ENCODE results near the gene CDT1. TPM values are rescaled to one million over a fixed set of nuclear protein-coding genes. Genes with fewer than 3 reads are reported as not detected.

Gene CDT1
- polyA plus RNA-seq, 1 experiment = 2.4 TPM

DNA sequence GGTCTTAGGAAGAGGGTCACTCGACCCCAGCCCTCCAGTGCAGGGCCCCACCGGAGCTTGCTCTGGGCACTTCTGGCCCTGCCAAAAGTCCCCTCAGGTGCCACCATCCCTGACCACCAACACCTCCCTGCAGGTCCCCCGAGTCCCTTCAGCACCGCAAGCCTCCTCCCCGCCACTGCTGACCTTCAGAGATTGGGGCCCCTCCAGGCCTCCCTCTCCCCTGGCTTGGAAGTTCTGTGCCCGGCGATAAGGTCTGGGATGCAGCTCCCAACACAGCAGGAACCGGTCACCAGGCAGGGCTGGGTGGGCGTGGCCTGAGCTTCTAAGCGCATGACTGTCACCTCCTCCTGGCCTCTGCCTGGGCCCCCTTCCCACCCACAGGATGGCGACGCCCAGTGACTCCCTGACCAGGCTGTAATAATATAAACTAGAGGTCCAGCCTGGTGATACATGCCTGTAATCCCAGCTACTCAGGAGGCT lies 29.7 kb upstream of the CDT1 start:
- no peak for TF ChIP-seq CTCF (IDR thresholded peaks at IDR 0.05; ENCODE audit: insufficient read depth, low read depth, low read length)
- Histone ChIP-seq H3K4me3 (ENCODE audit: low read depth, low read length) (no peak overlapping the region), H3K27me3 (ENCODE audit: control insufficient read depth, insufficient read depth, low read length) (no peaks in the 10 kb centered on the region), H3K36me3 (ENCODE audit: control insufficient read depth, insufficient read depth, low read length) (peaks cover 1% of the 10 kb centered on the region; the same call in 1 of the 2 replicates)
- POLR2A ChIA-PET = no interaction called here
- CTCF ChIA-PET = interaction anchor here (0.9 to 5.1 kb wide), 7 partner anchors 9 to 37 kb away, joined by 3 to 26 read pairs (median 5); partner anchors contain the start of gene PIEZO1
- peak; percentile 68 for DNase-seq (ENCODE audit: low read depth)

GRCh38 chr16:88774544-88775393 lies 28.8 kb upstream of the CDT1 start:
- no peak overlapping the region for H3K4me3 ChIP-seq (ENCODE audit: low read depth, low read length)
- ChIA-PET CTCF (interaction anchor here (1.3 to 5.1 kb wide), 5 partner anchors 10 to 38 kb away, joined by 3 to 26 read pairs (median 18); partner anchors contain the start of gene PIEZO1), POLR2A (no interaction called here)
- no peak for DNase-seq (ENCODE audit: low read depth)
- no peaks in the 10 kb centered on the region for H3K27me3 ChIP-seq (ENCODE audit: control insufficient read depth, insufficient read depth, low read length)
- no peak for TF ChIP-seq CTCF (IDR thresholded peaks at IDR 0.05; ENCODE audit: insufficient read depth, low read depth, low read length)
- H3K36me3 ChIP-seq (ENCODE audit: control insufficient read depth, insufficient read depth, low read length) = peaks cover 1% of the 10 kb centered on the region; the same call in 1 of the 2 replicates

GRCh38 chr16:88775825-88776224 lies 27.8 kb upstream of the CDT1 start:
- POLR2A ChIA-PET = no interaction called here

GRCh38 chr16:88777471-88778270 lies 25.9 kb upstream of the CDT1 start:
- H3K27me3 ChIP-seq (ENCODE audit: control insufficient read depth, insufficient read depth, low read length) = no peaks in the 10 kb centered on the region
- peaks cover 1% of the 10 kb centered on the region; the same call in 1 of the 2 replicates for H3K36me3 ChIP-seq (ENCODE audit: control insufficient read depth, insufficient read depth, low read length)
- ChIA-PET CTCF (interaction anchor here (8.2 kb wide), 1 partner anchor 38 kb away, joined by 111 read pairs; no protein-coding TSS in a partner anchor), POLR2A (interaction anchor here (0.6 kb wide), 1 partner anchor 17 kb away, joined by 7 read pairs; no protein-coding TSS in a partner anchor)
- no peak for DNase-seq (ENCODE audit: low read depth)
- no peak for TF ChIP-seq CTCF (IDR thresholded peaks at IDR 0.05; ENCODE audit: insufficient read depth, low read depth, low read length)
- H3K4me3 ChIP-seq (ENCODE audit: low read depth, low read length) = no peak overlapping the region

More at GRCh38 chr16:88775825-88776224, 27.8 kb upstream of the CDT1 start:
- CTCF ChIA-PET = interaction anchor here (1.2 kb wide), 1 partner anchor 38 kb away, joined by 3 read pairs; no protein-coding TSS in a partner anchor
- TF ChIP-seq CTCF (IDR thresholded peaks at IDR 0.05; ENCODE audit: insufficient read depth, low read depth, low read length) = no peak
- H3K4me3 ChIP-seq (ENCODE audit: low read depth, low read length) = no peak overlapping the region
- H3K27me3 ChIP-seq (ENCODE audit: control insufficient read depth, insufficient read depth, low read length) = no peaks in the 10 kb centered on the region
- peaks cover 1% of the 10 kb centered on the region; the same call in 1 of the 2 replicates for H3K36me3 ChIP-seq (ENCODE audit: control insufficient read depth, insufficient read depth, low read length)
- no peak for DNase-seq (ENCODE audit: low read depth)

DNA sequence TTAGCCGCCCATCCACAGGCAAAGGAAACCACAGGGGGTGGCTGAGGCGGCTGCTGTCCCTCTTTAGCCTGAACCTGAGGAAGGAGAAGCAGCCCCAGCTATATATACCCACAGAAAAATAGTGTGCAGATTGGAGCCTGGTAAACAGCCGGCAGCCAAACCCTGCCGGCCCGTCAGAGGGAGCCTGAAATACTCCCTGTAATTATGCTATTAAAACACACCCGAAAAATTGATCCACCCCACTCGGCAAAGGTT lies 25.4 kb upstream of the CDT1 start:
- TF ChIP-seq CTCF (IDR thresholded peaks at IDR 0.05; ENCODE audit: insufficient read depth, low read depth, low read length) = no peak
- H3K27me3 ChIP-seq (ENCODE audit: control insufficient read depth, insufficient read depth, low read length) = no peaks in the 10 kb centered on the region
- DNase-seq (ENCODE audit: low read depth) = no peak
- no peak overlapping the region for H3K4me3 ChIP-seq (ENCODE audit: low read depth, low read length)
- ChIA-PET POLR2A (no interaction called here), CTCF (interaction anchor here (8.2 kb wide), 1 partner anchor 38 kb away, joined by 111 read pairs; no protein-coding TSS in a partner anchor)
- peaks cover 1% of the 10 kb centered on the region; the same call in 1 of the 2 replicates for H3K36me3 ChIP-seq (ENCODE audit: control insufficient read depth, insufficient read depth, low read length)
